Neuron (in vitro differentiated cells): ENCODE results near the gene ZNF579.
"Not testable (repeated sequence)": the region's sequence is repeated elsewhere in the genome, so short reads cannot be mapped to it uniquely, and the experiment has no call there.

Experiments used
- H2AFZ ChIP-seq: one replicate; pipeline ENCODE4 v1.6.1; 2013; ENCODE audit warnings: low read depth, mild to moderate bottlenecking, inconsistent platforms, low read length, moderate library complexity
- H3K27me3 ChIP-seq: one replicate; pipeline ENCODE4 v1.6.1; 2013; ENCODE audit warnings: low read length; ENCODE audit not compliant: insufficient read depth
- H3K36me3 ChIP-seq: one replicate; pipeline ENCODE4 v1.6.1; 2013; ENCODE audit warnings: low read length; ENCODE audit not compliant: insufficient read depth
- H3K4me1 ChIP-seq: one replicate; pipeline ENCODE4 v1.6.1; 2013; ENCODE audit warnings: low read length; ENCODE audit not compliant: insufficient read depth
- H3K4me3 ChIP-seq: 2 replicates; pipeline ENCODE4 v1.5.1; 2013; ENCODE audit warnings: mild to moderate bottlenecking, low read length, moderate library complexity
- H3K9me3 ChIP-seq: one replicate; pipeline ENCODE4 v1.6.1; 2013; ENCODE audit warnings: low read length

ZNF579 gene

DNA sequence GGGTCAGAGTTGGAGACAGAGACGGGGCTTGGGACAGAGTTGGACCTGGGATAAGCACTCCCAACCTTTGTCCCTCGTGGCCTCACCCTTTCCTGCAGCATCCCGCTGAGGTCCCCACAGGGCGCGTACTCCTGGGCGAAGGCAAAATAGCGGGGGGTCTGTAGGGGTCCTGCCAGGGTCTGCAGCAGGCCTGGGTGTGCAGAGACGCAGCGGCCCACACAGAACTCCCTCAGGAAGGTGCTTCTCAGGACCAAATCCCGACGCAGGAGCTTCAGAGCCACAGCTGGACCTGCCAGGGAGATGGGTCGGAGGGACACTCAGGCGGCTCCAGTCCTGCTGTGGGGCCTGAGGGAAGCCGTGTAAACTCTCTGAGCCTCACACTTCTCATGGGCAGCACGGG lies 36.6 kb downstream of the ZNF579 start:
- H3K27me3 ChIP-seq: no peaks in the 10 kb centered on the region
- H3K9me3 ChIP-seq: no peaks in the 10 kb centered on the region
- H3K4me3 ChIP-seq: no peak overlapping the region
- no peak overlapping the region for H2AFZ ChIP-seq
- H3K4me1 ChIP-seq: peaks cover 18% of the 10 kb centered on the region
- no peaks in the 10 kb centered on the region for H3K36me3 ChIP-seq

DNA sequence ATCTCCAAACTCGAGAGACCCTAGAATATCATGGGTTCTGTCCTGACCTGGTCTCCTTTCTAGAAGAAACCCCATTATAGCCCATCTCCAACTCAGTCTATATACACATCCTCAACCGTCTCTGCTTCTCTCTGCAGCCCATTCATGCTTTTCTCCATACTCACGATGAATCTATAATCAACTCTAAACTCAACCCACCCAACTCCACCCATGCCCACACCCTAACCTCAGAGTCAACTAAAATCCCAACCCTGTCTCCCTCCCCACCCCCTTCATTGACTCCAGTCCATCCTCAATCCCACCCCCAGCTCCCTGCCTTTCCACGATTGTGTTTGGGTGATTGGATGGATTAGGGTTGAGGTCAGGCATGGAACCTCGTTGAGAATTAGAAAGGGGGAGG lies 37.1 kb downstream of the ZNF579 start:
- H3K4me3 ChIP-seq: no peak overlapping the region
- no peaks in the 10 kb centered on the region for H3K36me3 ChIP-seq
- peaks cover 18% of the 10 kb centered on the region for H3K4me1 ChIP-seq
- H2AFZ ChIP-seq: no peak overlapping the region
- H3K9me3 ChIP-seq: no peaks in the 10 kb centered on the region
- H3K27me3 ChIP-seq: no peaks in the 10 kb centered on the region

DNA sequence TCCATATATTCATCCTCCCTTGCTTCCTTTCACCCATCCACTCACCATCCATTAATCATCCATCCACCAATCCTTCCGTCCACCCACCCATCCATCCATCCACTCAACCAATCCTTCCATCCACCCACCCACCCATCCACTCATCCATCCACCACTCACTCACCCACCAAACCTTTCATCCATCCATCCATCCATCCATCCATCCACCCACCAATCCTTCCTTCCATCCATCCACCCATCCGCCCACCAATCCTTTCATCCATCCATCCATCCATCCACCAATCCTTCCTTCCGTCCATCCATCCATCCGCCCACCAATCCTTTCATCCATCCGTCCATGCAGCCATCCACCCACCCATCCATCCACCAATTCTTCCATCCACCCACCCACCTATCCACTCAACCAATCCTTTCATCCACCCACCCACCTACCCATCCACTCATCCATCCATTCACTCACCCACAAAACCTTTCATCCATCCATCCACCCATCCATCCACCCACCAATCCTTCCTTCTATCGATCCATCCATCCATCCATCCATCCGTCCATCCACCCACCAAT lies 38.3 kb downstream of the ZNF579 start:
- no peaks in the 10 kb centered on the region for H3K36me3 ChIP-seq
- H2AFZ ChIP-seq: no peak overlapping the region
- no peak overlapping the region for H3K4me3 ChIP-seq
- no peaks in the 10 kb centered on the region for H3K9me3 ChIP-seq
- H3K4me1 ChIP-seq: peaks cover 18% of the 10 kb centered on the region
- no peaks in the 10 kb centered on the region for H3K27me3 ChIP-seq

DNA sequence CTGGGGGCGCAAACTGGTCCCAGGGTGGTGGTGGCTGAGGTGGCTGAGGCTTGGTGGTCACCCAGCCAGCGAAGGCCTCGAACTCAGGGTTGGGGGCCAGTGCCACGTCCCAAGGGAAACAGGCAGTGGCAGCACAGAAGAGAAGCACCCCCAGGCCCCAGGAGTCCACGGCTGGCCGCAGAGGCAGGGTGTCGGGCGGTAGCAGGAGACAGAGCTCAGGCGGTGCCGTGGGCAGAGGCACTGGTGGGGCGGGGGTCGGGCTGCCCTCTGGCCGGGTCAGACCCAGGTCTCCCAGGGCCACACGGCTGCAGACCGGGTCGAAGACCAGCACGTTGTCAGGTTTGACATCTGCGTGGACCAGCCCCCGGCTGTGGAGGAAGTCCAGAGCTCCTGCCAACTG lies 39.6 kb downstream of the ZNF579 start:
- H3K9me3 ChIP-seq: no peaks in the 10 kb centered on the region
- no peak overlapping the region for H2AFZ ChIP-seq
- H3K36me3 ChIP-seq: no peaks in the 10 kb centered on the region
- H3K4me1 ChIP-seq: peaks cover 14% of the 10 kb centered on the region
- no peaks in the 10 kb centered on the region for H3K27me3 ChIP-seq
- H3K4me3 ChIP-seq: no peak overlapping the region

DNA sequence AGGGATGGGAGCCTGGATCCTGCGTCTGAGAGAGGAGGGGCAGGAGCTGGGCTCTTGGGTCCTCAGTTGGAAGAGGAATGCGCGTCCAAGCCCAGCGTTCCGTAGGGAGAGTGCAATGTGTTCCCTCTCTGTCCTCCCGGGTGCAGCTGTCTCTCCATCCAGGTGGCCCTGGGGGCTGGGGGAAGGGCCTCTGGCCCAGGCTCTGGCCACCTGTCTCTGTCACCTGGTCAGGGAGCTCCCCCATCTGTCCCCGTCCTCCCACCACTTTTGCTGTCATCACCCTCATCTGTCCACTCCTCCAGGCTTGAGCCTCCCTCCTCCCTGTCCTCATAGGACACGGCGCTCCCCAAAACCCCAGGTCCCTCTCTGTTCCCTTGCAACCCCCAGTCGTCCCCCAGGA lies 40.0 kb downstream of the ZNF579 start:
- no peak overlapping the region for H2AFZ ChIP-seq
- H3K36me3 ChIP-seq: no peaks in the 10 kb centered on the region
- no peaks in the 10 kb centered on the region for H3K27me3 ChIP-seq
- no peaks in the 10 kb centered on the region for H3K9me3 ChIP-seq
- H3K4me3 ChIP-seq: no peak overlapping the region
- H3K4me1 ChIP-seq: peaks cover 10% of the 10 kb centered on the region

DNA sequence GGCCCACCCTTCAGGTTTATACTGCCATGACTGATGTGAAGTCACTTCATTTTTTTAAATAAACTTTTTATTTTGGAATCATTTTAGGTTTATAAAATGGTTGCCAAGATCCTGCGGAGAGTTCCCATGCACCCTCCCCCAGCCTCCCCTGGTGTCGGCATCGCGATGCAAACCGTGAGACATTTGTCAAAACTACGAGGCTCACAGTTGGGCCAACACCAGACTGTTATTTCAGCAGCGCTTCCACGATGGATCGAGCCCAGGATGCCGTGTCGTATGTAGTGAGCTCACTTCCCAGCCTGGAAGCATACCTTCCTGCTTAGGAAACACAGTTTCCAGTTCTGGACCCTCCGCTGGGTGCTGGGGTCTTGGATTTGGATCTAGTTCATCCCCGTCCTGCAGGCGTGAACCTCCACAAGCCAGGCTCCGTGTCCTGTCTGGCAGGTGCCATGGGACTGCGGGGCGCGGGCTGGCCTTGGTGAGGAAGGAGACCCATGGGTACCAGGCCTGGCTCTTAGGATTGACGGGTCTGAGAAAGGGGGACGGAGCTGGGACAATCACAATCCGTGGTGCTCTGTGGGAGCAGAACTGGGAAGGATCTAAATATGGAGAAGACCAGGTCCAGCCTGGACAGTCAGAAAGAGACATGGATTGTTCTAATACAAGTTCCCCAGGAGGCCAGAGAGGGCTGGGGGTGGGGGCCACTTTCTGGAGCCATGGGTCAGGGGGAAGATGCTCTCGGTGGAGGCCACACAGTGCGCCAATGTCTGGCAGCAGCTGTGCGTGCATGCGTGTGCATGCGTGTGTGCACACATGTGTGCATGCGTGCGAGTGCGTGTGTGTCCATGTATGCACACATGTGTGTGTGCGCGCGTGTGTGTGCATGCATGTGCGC lies 41.3 kb downstream of the ZNF579 start:
- Histone ChIP-seq H3K9me3 (no peaks in the 10 kb centered on the region), H3K4me1 (no peaks in the 10 kb centered on the region), H3K36me3 (no peaks in the 10 kb centered on the region), H3K27me3 (no peaks in the 10 kb centered on the region), H2AFZ (no peak overlapping the region), H3K4me3 (no peak overlapping the region)

DNA sequence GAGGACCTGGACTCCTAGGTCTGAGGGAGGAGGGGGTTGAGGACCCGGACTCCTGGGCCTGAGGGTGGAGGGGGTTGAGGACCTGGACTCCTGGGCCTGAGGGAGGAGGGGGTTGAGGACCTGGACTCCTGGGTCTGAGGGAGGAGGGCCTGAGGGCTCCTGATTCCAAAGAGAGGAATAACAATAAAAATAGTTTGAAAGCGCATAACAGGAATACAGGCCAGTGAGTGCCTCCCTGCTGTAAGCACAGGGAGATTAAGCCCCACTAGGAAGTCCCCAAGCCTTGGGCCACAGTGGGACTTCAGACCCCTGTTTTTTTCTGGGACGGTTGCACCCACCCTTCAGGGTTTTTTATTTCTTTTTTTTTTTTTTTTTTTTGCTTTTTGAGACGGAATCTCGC lies 42.5 kb downstream of the ZNF579 start:
- no peaks in the 10 kb centered on the region for H3K9me3 ChIP-seq
- H3K27me3 ChIP-seq: no peaks in the 10 kb centered on the region
- H2AFZ ChIP-seq: no peak overlapping the region
- H3K4me3 ChIP-seq: no peak overlapping the region
- no peaks in the 10 kb centered on the region for H3K4me1 ChIP-seq
- H3K36me3 ChIP-seq: no peaks in the 10 kb centered on the region

DNA sequence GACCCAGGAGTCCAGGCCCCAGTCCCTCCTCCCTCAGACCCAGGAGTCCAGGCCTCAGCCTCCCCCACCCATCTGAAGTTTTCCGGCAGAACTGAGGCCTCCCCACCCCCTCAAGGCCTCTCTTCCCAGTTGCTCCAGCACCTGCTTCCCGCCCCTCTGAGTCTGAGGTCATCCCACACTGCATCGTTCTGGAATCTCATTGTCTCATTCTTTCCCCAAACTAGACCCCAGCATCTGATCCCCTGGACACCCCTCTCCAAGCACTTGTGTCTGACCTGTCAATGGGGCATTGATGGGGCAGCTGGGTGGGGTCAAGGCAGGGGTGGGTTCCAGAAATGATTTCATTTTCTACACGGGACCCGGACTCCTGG lies 42.9 kb downstream of the ZNF579 start:
- no peaks in the 10 kb centered on the region for H3K9me3 ChIP-seq
- no peaks in the 10 kb centered on the region for H3K36me3 ChIP-seq
- no peaks in the 10 kb centered on the region for H3K27me3 ChIP-seq
- H3K4me1 ChIP-seq: no peaks in the 10 kb centered on the region
- H3K4me3 ChIP-seq: no peak overlapping the region
- no peak overlapping the region for H2AFZ ChIP-seq

DNA sequence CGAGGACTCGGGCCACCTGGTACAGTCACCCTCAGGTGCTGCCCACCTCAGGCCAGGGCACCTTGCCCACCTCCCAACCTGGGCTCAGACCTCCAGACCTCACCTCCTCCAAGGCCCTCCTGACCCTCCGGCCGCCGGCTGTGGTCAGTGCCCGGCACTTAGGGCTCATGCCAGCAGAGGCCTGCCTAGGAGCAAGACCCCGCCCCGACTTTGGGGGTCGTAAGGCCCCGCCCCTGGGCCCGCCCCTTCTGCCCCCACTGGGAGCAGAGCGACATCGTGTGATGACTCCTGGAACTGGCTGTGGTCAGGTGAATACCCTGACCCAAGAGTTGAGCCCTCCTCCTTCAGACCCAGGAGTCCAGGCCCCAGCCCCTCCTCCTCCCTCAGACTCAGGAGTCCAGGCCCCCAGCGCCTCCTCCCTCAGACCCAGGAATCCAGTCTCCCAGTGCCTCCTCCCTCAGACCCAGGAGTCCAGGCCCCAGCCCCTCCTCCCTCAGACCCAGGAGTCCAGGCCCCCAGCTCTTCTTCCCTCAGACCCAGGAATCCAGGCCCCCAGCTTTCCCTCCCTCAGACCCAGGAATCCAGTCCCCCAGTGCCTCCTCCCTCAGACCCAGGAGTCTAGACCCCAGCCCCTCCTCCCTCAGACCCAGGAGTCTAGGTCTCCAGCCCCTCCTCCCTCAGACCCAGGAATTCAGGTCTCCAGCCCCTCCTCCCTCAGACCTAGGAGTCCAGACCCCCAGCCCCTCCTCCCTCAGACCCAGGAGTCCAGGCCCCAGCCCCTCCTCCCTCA lies 43.5 kb downstream of the ZNF579 start, which contains the start of gene SBK2:
Gene SBK2 (minus strand): TSS at position 183 of the 790 bp plus-strand sequence. CDS start 839 bp downstream, outside the sequence.
- Histone ChIP-seq H3K36me3 (no peaks in the 10 kb centered on the region), H2AFZ (no peak within 1 kb of the TSS), H3K27me3 (no peaks in the 10 kb centered on the region), H3K9me3 (no peaks in the 10 kb centered on the region), H3K4me3 (no peak within 1 kb of the TSS), H3K4me1 (no peaks in the 10 kb centered on the region)

DNA sequence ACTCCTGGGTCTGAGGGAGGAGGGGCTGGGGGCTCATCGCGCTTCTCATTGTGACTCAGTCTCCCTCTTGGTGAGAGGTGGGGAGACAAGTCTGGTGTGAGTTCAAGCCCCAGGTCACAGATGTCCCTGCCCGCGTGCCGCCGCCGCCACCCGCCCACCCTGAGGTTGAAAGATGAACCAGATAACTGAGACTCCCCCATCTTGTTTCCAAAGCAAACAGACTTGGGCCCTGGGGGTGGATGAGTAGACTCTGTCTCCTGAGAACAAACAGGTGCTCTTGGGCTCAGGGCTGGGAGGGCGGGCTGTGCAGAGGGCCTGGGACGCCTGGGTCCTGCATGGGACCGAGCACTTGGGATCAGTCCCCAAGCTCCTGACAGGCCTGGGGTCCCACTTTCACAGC lies 44.3 kb downstream of the ZNF579 start:
- no peak overlapping the region for H3K4me3 ChIP-seq
- H3K4me1 ChIP-seq: no peaks in the 10 kb centered on the region
- H3K27me3 ChIP-seq: no peaks in the 10 kb centered on the region
- H2AFZ ChIP-seq: no peak overlapping the region
- no peaks in the 10 kb centered on the region for H3K36me3 ChIP-seq
- H3K9me3 ChIP-seq: no peaks in the 10 kb centered on the region

DNA sequence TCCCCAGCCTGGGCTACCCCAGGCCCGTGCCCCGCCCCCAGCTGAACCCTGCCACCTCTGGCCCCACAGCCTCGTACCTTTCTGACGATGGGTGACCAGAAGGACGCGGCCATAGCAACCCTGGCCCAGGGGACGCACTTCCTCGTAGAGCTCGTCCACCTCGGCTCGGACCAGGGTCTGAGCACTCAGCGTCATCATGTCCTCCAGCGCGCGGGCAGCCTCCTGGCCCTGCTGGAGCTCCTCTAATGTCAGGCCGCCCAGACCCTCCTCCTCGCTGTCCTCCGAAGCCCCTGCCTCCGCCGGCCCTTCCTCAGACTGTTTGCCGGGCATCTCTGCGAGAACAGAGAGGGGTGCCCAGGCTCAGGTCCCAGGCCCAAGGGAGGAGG lies 44.7 kb downstream of the ZNF579 start:
- Histone ChIP-seq H3K27me3 (no peaks in the 10 kb centered on the region), H3K36me3 (no peaks in the 10 kb centered on the region), H3K9me3 (no peaks in the 10 kb centered on the region), H3K4me3 (no peak overlapping the region), H2AFZ (no peak overlapping the region), H3K4me1 (no peaks in the 10 kb centered on the region)

DNA sequence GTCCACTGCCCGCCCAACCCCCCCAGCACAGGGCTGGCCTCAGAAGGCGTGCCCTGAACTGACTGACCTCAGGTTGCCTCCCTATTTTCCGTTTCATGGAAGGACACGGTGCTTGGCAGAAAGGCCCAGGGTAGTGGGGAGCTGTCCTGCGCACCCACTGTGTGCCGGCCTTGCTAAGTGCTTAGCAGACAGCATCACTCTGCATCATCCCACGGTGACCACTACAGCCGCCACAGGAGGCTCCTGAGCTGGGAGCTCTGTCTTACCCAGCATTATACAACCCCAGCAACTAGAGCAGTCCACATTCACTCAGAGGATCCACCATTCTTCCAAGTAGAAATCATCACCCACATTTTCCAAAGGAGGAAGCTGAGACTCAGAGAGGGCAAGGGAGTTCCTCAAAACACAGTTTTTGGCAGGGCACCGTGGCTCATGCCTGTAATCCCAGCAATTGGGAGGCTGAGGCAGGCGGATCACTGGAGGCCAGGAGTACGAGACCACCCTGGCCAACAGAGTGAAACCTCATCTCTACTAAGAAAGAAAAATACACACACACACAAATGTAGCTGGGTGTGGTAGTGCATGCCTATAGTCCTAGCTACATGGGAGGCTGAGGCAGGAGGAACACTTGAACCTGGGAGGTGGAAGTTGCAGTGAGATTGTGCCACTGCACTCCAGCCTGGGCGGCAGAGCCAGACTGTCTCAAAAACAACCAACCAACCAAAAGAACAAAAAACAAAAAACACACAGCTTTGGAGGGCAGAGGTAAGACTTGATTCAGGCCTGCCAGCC lies 45.3 kb downstream of the ZNF579 start:
- Histone ChIP-seq H2AFZ (no peak overlapping the region), H3K4me3 (no peak overlapping the region), H3K4me1 (no peaks in the 10 kb centered on the region), H3K9me3 (no peaks in the 10 kb centered on the region), H3K27me3 (no peaks in the 10 kb centered on the region), H3K36me3 (no peaks in the 10 kb centered on the region)

DNA sequence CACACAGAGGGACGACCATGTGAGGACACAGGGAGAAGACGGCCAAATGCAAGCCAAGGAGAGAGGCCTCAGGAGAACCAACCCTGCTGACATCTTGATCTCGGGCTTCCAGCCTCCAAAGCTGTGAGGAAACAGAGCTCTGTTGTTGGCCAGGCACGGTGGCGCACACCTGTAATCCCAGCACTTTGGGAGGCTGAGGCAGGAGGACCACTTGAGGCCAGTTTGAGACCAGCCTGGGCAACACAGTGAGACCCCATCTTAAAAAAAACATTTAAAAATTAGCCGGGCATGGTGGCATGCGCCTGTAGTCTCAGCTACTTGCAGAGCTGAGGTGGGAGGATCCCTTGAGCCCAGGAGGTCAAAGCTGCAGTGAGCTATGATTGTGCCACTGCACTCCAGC lies 46.4 kb downstream of the ZNF579 start:
- H3K4me3 ChIP-seq, H3K4me1 ChIP-seq, H2AFZ ChIP-seq, H3K36me3 ChIP-seq, H3K9me3 ChIP-seq, H3K27me3 ChIP-seq: not testable (repeated sequence)
